ENCODE measurements around the gene ATP2B3. TPM values are rescaled to one million over a fixed set of nuclear protein-coding genes. Genes with fewer than 3 reads are reported as not detected.

The ATP2B3 gene
- total RNA-seq, 1 donor from 2014 or later: not detected

DNA sequence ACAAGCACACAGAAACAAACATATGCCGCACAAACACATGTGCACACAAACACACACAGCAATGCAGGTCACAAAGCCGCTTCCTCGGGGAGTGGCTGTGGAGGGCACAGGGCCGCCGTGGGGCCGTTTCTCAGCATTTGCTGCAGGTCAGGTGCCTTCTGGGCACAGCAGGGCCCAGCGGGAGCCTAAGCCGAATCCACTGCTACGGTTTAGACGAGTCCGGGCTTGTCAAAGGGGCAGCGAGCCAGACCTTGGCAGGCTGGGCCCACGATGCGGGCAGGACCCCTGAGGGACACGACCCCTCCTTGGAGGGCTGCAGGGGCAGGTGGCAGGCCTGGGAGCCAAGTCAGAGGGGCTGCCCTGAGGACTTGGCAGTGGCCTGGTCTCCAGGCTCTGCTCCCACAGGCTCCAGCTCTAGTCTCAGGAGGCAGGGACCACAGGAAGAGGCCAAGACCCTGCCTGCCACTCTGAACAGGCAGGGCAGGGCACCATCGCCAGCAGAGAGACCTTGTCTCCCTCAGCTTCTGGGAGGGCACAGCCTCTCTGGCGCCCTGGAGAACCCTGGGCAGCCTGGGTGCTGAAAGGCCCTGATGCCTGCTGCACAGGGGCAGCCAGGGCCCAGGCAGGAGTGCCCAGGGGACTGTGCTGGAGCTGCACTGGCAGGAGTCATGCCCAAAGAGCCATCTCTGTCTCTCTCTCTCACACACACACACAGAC is 5.5 kb upstream of the ATP2B3 start:
- H3K4me3 ChIP-seq (ENCODE audit: low read depth, low read length): no peak overlapping the region
- H3K36me3 ChIP-seq (ENCODE audit: control insufficient read depth, insufficient read depth, low read length): no peaks in the 10 kb centered on the region
- peaks cover 7% of the 10 kb centered on the region for H3K27me3 ChIP-seq (ENCODE audit: control insufficient read depth, insufficient read depth, low read length)
- DNase-seq (ENCODE audit: low read depth): no peak
- TF ChIP-seq, protein P1, sequence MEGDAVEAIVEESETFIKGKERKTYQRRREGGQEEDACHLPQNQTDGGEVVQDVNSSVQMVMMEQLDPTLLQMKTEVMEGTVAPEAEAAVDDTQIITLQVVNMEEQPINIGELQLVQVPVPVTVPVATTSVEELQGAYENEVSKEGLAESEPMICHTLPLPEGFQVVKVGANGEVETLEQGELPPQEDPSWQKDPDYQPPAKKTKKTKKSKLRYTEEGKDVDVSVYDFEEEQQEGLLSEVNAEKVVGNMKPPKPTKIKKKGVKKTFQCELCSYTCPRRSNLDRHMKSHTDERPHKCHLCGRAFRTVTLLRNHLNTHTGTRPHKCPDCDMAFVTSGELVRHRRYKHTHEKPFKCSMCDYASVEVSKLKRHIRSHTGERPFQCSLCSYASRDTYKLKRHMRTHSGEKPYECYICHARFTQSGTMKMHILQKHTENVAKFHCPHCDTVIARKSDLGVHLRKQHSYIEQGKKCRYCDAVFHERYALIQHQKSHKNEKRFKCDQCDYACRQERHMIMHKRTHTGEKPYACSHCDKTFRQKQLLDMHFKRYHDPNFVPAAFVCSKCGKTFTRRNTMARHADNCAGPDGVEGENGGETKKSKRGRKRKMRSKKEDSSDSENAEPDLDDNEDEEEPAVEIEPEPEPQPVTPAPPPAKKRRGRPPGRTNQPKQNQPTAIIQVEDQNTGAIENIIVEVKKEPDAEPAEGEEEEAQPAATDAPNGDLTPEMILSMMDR (IDR thresholded peaks at IDR 0.05; ENCODE audit: insufficient read depth, low read length, poor library complexity, severe bottlenecking): no peak

GRCh38 chrX:153512501-153512893 is 4.9 kb upstream of the ATP2B3 start:
- TF ChIP-seq, protein P1 (IDR thresholded peaks at IDR 0.05; ENCODE audit: insufficient read depth, low read length, poor library complexity, severe bottlenecking): no peak
- H3K36me3 ChIP-seq (ENCODE audit: control insufficient read depth, insufficient read depth, low read length): no peaks in the 10 kb centered on the region
- H3K4me3 ChIP-seq (ENCODE audit: low read depth, low read length): no peak overlapping the region
- peaks cover 10% of the 10 kb centered on the region for H3K27me3 ChIP-seq (ENCODE audit: control insufficient read depth, insufficient read depth, low read length)
- DNase-seq (ENCODE audit: low read depth): no peak

- Histone ChIP-seq H3K4me3 (ENCODE audit: low read depth, low read length) (no peak overlapping the region), H3K36me3 (ENCODE audit: control insufficient read depth, insufficient read depth, low read length) (no peaks in the 10 kb centered on the region), H3K27me3 (ENCODE audit: control insufficient read depth, insufficient read depth, low read length) (peaks cover 13% of the 10 kb centered on the region)
- TF ChIP-seq, protein P1 (IDR thresholded peaks at IDR 0.05; ENCODE audit: insufficient read depth, low read length, poor library complexity, severe bottlenecking): no peak
- DNase-seq (ENCODE audit: low read depth): no peak
These were observed 4.2 kb upstream of the ATP2B3 start for GRCh38 chrX:153513265-153513664.

GRCh38 chrX:153514259-153514658 is 3.2 kb upstream of the ATP2B3 start:
- no peak for DNase-seq (ENCODE audit: low read depth)
- H3K36me3 ChIP-seq (ENCODE audit: control insufficient read depth, insufficient read depth, low read length): no peaks in the 10 kb centered on the region
- H3K27me3 ChIP-seq (ENCODE audit: control insufficient read depth, insufficient read depth, low read length): peaks cover 20% of the 10 kb centered on the region
- TF ChIP-seq, protein P1 (IDR thresholded peaks at IDR 0.05; ENCODE audit: insufficient read depth, low read length, poor library complexity, severe bottlenecking): no peak
- H3K4me3 ChIP-seq (ENCODE audit: low read depth, low read length): no peak overlapping the region

DNA sequence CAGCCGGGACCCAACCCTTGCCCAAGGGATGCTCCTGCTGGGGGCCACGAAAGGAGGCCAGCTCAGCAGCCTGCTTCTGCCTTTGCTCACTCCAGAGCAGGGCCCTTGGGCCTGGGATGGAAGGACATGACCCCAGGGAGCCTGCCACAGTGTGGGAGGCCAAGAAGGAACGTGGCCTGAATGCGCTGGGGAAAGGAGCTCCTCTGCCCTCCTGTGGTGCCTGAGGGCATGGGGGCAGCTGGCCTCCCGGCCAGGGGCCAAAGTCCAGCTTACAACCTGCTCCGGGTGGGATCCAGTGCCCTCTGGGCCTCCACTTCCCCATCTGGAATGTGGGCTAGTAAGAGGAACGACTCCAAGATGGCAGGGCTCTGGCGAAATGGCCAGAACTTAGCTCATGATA is 2.0 kb upstream of the ATP2B3 start:
- Histone ChIP-seq H3K27me3 (ENCODE audit: control insufficient read depth, insufficient read depth, low read length) (peaks cover 20% of the 10 kb centered on the region), H3K4me3 (ENCODE audit: low read depth, low read length) (no peak overlapping the region), H3K36me3 (ENCODE audit: control insufficient read depth, insufficient read depth, low read length) (no peaks in the 10 kb centered on the region)
- TF ChIP-seq, protein P1 (IDR thresholded peaks at IDR 0.05; ENCODE audit: insufficient read depth, low read length, poor library complexity, severe bottlenecking): no peak
- DNase-seq (ENCODE audit: low read depth): no peak

- Histone ChIP-seq H3K27me3 (ENCODE audit: control insufficient read depth, insufficient read depth, low read length) (peaks cover 20% of the 10 kb centered on the region), H3K36me3 (ENCODE audit: control insufficient read depth, insufficient read depth, low read length) (no peaks in the 10 kb centered on the region), H3K4me3 (ENCODE audit: low read depth, low read length) (no peak overlapping the region)
- DNase-seq (ENCODE audit: low read depth): no peak
- TF ChIP-seq, protein P1 (IDR thresholded peaks at IDR 0.05; ENCODE audit: insufficient read depth, low read length, poor library complexity, severe bottlenecking): no peak
These were observed 1.4 kb upstream of the ATP2B3 start for GRCh38 chrX:153516073-153516472.

Measured in kidney epithelial cell (primary cell).